SU-DHL-6 (cell line): ENCODE measurements around the gene RPS6KC1.

ENCODE experiments used
- CTCF ChIP-seq: fragments of 200-600 bp; sonication (generic); IDR thresholded peaks from one replicate; pipeline ENCODE4 v1.5.1; 2017; ENCODE audit warnings: antibody characterized with exemption, mild to moderate bottlenecking, low read length, moderate library complexity; ENCODE audit not compliant: insufficient read depth, poor library complexity, severe bottlenecking
- EZH2phosphoT487 ChIP-seq: fragments of 200-600 bp; sonication (generic), shearing (Covaris generic); conservative IDR thresholded peaks from 2 replicates; pipeline ENCODE4 v1.6.1; 2018; ENCODE audit warnings: mild to moderate bottlenecking, antibody characterized with exemption, low read length, moderate library complexity, mixed read lengths

GRCh38 chr1:213050745-213051126, 305 bp upstream of the RPS6KC1 start:
- TF ChIP-seq CTCF = no peak
- no peak for TF ChIP-seq EZH2phosphoT487
